GM10266 (cell line): Measurements from ENCODE around the gene UBQLN2.
"Not testable (repeated sequence)": the region's sequence is repeated elsewhere in the genome, so short reads cannot be mapped to it uniquely, and the experiment has no call there.

Experiments used
- DNase-seq: peaks from one replicate; pipeline ENCODE4 v3.0.0; 2012; ENCODE audit errors: extremely low spot score
- CTCF ChIP-seq: IDR thresholded peaks from 2 replicates; pipeline ENCODE4 v1.5.1; 2012; ENCODE audit warnings: mild to moderate bottlenecking, low read depth; ENCODE audit not compliant: control insufficient read depth, insufficient read depth; ENCODE audit errors: missing control alignments

The UBQLN2 gene

GRCh38 chrX:56588397-56589188, 25.2 kb downstream of the UBQLN2 start:
- no peak for TF ChIP-seq CTCF
- DNase-seq, result no peak

GRCh38 chrX:56591830-56592229, 28.4 kb downstream of the UBQLN2 start:
- DNase-seq, result not testable (repeated sequence)

- no peak for DNase-seq
- no peak for TF ChIP-seq CTCF
Measured at GRCh38 chrX:56600141-56600540, 36.7 kb downstream of the UBQLN2 start.

GRCh38 chrX:56600987-56601386, 37.6 kb downstream of the UBQLN2 start:
- TF ChIP-seq CTCF, result no peak
- no peak for DNase-seq

GRCh38 chrX:56615282-56615681, 51.9 kb downstream of the UBQLN2 start:
- no peak for DNase-seq
- TF ChIP-seq CTCF, result no peak
